Type B pancreatic cell (in vitro differentiated cells): ENCODE results near the gene TIMM9. TPM values are rescaled to one million over a fixed set of nuclear protein-coding genes. Genes with fewer than 3 reads are reported as not detected.
A peak's percentile ranks its signal among the peaks of the same experiment; 100 is the strongest.

ENCODE experiments used
- DNase-seq: peaks from one replicate; pipeline ENCODE4 v3.0.0; 2021; ENCODE audit warnings: mixed read lengths; ENCODE audit not compliant: unreplicated experiment; ENCODE audit errors: extremely low spot score
- H3K27ac Mint-ChIP-seq: 2 replicates; pipeline ENCODE4 v1.8.0; 2021; ENCODE audit warnings: mild to moderate bottlenecking, mixed read lengths
- H3K27me3 Mint-ChIP-seq: 2 replicates; pipeline ENCODE4 v1.8.0; 2021; ENCODE audit warnings: mixed read lengths
- H3K36me3 Mint-ChIP-seq: 2 replicates; pipeline ENCODE4 v1.8.0; 2021; ENCODE audit warnings: mixed read lengths
- H3K4me1 Mint-ChIP-seq: one replicate; pipeline ENCODE4 v1.8.0; 2021; ENCODE audit warnings: mixed read lengths; ENCODE audit not compliant: unreplicated experiment
- H3K4me3 Mint-ChIP-seq: 2 replicates; pipeline ENCODE4 v1.8.0; 2021; ENCODE audit warnings: mild to moderate bottlenecking, mixed read lengths
- H3K9me3 Mint-ChIP-seq: 2 replicates; pipeline ENCODE4 v1.8.0; 2021; ENCODE audit warnings: mixed read lengths
- total RNA-seq: library from RNA; stranded (reverse); gene quantifications from 2 replicates; pipeline ENCODE4 v1.2.1, GENCODE V29; 2021; ENCODE audit warnings: low replicate concordance
- TF ChIP-seq, protein P1 (sequence below): fragments of 200-600 bp; sonication (generic); conservative IDR thresholded peaks from 2 replicates; pipeline ENCODE4 v1.5.0; 2021; ENCODE audit warnings: antibody characterized with exemption, mild to moderate bottlenecking

Gene TIMM9
- total RNA-seq, 1 donor from 2014 or later = 46.0 TPM

DNA sequence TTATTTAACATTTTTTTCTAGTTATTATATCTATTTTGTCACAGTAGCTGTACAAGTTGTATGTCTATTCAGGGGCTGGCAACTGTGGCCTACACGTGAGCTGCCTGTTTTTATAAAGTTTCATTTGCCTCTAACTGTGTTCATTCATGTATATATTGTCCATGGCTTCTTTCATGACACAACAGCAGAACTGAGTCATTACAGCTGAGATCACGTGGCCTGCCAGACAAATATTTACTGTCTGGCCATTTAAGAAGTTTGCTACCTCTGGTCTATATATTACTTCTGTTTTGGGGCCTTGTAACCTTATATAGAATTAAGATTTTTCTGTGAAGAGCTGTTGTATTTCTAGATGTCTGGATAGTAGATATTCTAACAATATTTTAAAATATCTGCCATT lies 38.1 kb upstream of the TIMM9 start:
- Mint-ChIP-seq H3K36me3 (peaks cover 11% of the 10 kb centered on the region), H3K4me3 (no peak overlapping the region), H3K27ac (no peak overlapping the region), H3K9me3 (no peaks in the 10 kb centered on the region), H3K4me1 (no peaks in the 10 kb centered on the region), H3K27me3 (no peaks in the 10 kb centered on the region)
- no peak for DNase-seq
- TF ChIP-seq, protein P1, sequence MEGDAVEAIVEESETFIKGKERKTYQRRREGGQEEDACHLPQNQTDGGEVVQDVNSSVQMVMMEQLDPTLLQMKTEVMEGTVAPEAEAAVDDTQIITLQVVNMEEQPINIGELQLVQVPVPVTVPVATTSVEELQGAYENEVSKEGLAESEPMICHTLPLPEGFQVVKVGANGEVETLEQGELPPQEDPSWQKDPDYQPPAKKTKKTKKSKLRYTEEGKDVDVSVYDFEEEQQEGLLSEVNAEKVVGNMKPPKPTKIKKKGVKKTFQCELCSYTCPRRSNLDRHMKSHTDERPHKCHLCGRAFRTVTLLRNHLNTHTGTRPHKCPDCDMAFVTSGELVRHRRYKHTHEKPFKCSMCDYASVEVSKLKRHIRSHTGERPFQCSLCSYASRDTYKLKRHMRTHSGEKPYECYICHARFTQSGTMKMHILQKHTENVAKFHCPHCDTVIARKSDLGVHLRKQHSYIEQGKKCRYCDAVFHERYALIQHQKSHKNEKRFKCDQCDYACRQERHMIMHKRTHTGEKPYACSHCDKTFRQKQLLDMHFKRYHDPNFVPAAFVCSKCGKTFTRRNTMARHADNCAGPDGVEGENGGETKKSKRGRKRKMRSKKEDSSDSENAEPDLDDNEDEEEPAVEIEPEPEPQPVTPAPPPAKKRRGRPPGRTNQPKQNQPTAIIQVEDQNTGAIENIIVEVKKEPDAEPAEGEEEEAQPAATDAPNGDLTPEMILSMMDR = no peak

DNA sequence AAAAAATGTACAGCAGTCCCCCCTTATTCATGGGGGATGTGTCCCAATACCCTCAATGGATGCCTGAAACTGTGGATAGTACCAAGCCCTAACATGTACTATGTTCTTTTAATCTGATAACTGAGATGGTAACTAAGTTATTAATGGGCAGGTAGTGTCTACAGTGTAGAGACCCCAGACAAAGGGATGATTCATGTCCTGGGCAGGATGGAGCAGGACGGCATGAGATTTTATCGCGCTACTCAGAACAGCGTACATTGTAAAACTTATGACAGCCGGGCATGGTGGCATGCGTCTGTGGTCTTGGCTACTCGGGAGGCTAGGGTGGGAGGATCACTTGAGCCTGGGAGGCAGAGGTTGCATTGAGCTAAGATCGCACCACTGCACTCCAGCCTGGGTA lies 37.3 kb upstream of the TIMM9 start:
- no peak overlapping the region for H3K4me3 Mint-ChIP-seq
- no peak overlapping the region for H3K27ac Mint-ChIP-seq
- TF ChIP-seq, protein P1 = no peak
- peaks cover 11% of the 10 kb centered on the region for H3K36me3 Mint-ChIP-seq
- no peaks in the 10 kb centered on the region for H3K9me3 Mint-ChIP-seq
- H3K4me1 Mint-ChIP-seq = no peaks in the 10 kb centered on the region
- no peak for DNase-seq
- H3K27me3 Mint-ChIP-seq = no peaks in the 10 kb centered on the region

DNA sequence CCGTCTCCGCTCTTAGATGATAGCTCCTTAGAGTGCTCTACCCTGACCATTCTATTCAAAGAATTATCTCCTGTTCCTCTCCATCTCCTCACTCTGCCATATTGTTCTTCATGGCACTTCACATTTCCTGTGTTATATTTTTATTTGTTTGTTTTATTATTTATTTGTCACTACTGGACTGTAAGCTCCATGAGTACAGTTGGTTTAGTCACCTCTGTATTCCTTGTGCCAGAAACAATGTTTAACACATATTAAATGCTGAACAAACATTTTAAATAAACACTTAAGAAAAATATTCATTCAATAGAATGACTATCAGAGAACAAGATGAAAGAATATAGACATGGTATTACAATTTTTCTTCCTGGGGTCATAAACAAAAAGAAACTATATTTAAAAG lies 35.8 kb upstream of the TIMM9 start:
- Mint-ChIP-seq H3K9me3 (no peaks in the 10 kb centered on the region), H3K36me3 (peaks cover 11% of the 10 kb centered on the region), H3K27me3 (no peaks in the 10 kb centered on the region), H3K4me3 (no peak overlapping the region), H3K4me1 (no peaks in the 10 kb centered on the region), H3K27ac (no peak overlapping the region)
- TF ChIP-seq, protein P1 = no peak
- no peak for DNase-seq

DNA sequence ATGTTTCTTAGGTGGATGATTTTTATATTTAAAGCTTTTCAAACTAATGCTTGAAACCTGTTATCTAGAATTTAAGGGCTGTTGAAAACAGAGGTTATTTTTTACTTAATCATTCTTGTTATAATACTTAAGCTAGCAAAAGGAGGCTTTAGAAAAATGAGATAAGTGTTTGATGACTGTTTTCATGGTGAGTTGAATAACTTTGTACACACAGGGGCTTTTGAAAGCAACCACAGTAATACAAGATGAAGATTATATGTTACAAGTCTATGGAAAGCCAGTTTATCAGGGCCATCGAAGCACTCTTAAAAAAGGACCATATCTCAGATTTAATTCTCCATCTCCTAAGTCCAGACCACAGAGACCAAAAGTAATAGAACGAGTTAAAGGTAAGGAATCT lies 33.4 kb upstream of the TIMM9 start:
- Mint-ChIP-seq H3K9me3 (no peaks in the 10 kb centered on the region), H3K4me1 (no peaks in the 10 kb centered on the region)
- DNase-seq = no peak

DNA sequence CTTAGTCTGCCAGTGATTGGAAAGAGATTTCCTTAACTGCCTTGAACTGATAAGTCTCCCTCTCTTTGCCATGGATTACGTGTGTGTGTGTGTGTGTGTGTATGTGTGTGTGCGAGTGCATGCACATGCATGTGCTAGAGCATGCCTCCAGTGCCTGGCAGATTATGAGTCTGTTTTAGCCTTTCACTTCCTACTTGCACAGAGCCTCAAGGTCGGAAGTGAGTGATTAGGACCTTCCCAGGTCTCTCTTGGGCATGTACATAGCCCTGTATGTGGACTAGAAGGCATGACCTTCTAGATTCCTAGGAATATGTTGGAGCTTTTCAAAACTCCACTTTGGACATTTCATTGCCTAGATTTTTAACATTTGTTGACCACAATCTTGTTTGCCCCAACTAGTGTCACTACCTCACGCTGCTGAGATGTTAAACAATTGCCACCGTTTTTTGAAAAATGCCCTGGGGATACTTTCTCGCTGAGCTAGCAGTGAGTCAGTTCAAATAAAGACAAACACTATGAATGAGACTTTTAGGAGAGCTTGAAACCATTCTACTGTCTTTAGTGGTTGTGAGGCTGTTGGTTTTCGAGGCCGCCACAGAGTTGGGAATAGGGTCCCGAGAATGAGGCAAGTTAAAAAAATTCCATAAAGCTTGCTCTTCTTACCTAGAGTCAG lies 28.4 kb upstream of the TIMM9 start:
- Mint-ChIP-seq H3K9me3 (no peaks in the 10 kb centered on the region), H3K4me1 (no peaks in the 10 kb centered on the region), H3K27me3 (no peaks in the 10 kb centered on the region), H3K27ac (peak overlapping the region; percentile 17), H3K4me3 (no peak overlapping the region), H3K36me3 (peaks cover 18% of the 10 kb centered on the region)
- TF ChIP-seq, protein P1 = no peak
- no peak for DNase-seq

More for the DNA sequence above, 33.4 kb upstream of the TIMM9 start:
- TF ChIP-seq, protein P1 = no peak
- H3K27ac Mint-ChIP-seq = no peak overlapping the region
- no peaks in the 10 kb centered on the region for H3K27me3 Mint-ChIP-seq
- peaks cover 11% of the 10 kb centered on the region for H3K36me3 Mint-ChIP-seq
- H3K4me3 Mint-ChIP-seq = no peak overlapping the region

DNA sequence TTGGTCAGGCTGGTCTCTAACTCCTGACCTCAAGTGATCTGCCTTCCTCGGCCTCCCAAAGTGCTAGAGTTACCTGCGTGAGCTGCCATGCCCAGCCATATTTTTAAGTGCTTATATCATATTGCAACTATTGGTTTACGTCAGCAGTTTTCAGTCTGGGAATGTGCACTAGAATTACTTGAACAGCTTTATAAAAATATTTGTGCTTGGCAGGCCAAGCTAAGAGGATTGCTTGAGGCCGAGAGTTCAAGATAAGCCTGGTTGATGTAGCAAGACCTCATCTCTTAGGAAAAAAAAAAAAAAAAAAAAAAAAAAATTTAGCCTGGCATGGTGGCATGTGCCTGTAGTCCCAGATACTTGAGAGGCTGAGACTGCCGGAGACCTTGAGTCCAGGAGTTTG lies 17.3 kb upstream of the TIMM9 start:
- H3K4me3 Mint-ChIP-seq = no peak overlapping the region
- H3K4me1 Mint-ChIP-seq = no peaks in the 10 kb centered on the region
- no peak overlapping the region for H3K27ac Mint-ChIP-seq
- DNase-seq = no peak
- H3K9me3 Mint-ChIP-seq = no peaks in the 10 kb centered on the region
- H3K36me3 Mint-ChIP-seq = peaks cover 14% of the 10 kb centered on the region
- no peaks in the 10 kb centered on the region for H3K27me3 Mint-ChIP-seq
- TF ChIP-seq, protein P1 = no peak
